Head of caudate nucleus (tissue), 42 donors: Measurements from ENCODE around the gene OR10K2.
"Not testable (repeated sequence)": the region's sequence is repeated elsewhere in the genome, so short reads cannot be mapped to it uniquely, and the experiment has no call there.

Experiments
- DNase-seq, 42 donors: peaks; one replicate each; pipeline versions ENCODE4 v3.0.0 to v3.0.0-alpha.2; 2020 to 2021; ENCODE audit warnings: mixed read lengths in 7 of 42
- intact Hi-C: fragments of 100-400 bp; cut with DNase I; formaldehyde crosslinking; loops from one replicate; pipeline ENCODE4 v1.15.0; 2022

The OR10K2 gene, protein sequence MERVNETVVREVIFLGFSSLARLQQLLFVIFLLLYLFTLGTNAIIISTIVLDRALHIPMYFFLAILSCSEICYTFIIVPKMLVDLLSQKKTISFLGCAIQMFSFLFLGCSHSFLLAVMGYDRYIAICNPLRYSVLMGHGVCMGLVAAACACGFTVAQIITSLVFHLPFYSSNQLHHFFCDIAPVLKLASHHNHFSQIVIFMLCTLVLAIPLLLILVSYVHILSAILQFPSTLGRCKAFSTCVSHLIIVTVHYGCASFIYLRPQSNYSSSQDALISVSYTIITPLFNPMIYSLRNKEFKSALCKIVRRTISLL

GRCh38 chr1:158426137-158426536, at the start of gene OR10K2:
Gene OR10K2 (minus strand): TSS chr1:158426237. CDS start chr1:158420866, 5,371 bp downstream.
- intact Hi-C loops = no loop called here
- no peak for DNase-seq

GRCh38 chr1:158471920-158472319, 45.9 kb upstream of the OR10K2 start, which contains the start of gene OR10R2:
Gene OR10R2 (plus strand): TSS chr1:158472220. CDS start chr1:158472326, 106 bp downstream.
- no peak for DNase-seq
- intact Hi-C loops = no loop called here

DNA sequence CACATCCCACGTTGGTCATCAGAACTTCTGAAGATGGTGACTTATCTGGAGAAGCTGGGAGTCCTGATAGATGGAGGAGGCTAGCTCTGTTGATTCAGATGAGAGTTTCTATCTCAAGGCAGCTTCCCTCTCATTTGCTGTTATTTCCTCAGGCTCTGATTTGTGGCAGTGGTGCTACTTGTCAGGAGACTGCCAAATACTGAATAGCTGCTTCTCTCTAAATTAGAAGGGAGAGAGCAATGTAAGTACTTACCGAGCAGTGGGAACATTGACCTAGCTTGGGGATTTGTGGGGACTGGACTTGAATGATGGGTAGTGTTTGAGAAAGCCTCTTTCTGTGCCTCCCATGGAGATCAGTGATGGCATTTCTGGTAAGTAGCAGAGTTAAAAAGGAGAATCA, 35.5 kb upstream of the OR10K2 start, which contains the start of gene OR10K1:
TSS of gene OR10K1 (plus strand) at position 301 of the 400 bp plus-strand sequence. CDS start 3,728 bp downstream, outside the sequence.
- intact Hi-C loops = no loop called here
- no peak for DNase-seq

- intact Hi-C loops = no loop called here
- DNase-seq = no peak
Measured at GRCh38 chr1:158458263-158458662, 32.2 kb upstream of the OR10K2 start.

DNA sequence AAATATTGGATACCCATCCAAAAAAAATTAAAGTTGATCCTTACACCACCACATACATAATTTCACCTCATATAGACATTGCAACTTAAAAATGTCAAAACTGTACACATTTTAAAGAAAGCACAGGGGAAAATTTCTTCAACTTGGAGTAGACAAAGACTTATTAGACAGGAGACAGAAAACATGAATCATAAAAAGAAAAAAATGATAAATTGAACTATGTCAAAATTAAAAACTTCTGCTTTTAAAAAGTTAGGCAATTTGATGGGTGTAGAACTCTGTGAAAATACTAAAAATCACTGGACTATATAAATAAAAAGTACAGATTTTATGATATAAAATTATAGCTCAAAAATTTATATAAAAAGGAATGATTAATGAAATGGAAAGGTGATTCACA, 31.2 kb upstream of the OR10K2 start:
- intact Hi-C loops = no loop called here

GRCh38 chr1:158454537-158454936, 28.5 kb upstream of the OR10K2 start:
- no peak for DNase-seq
- intact Hi-C loops = no loop called here

More for the DNA sequence above, 31.2 kb upstream of the OR10K2 start:
- DNase-seq = no peak

DNA sequence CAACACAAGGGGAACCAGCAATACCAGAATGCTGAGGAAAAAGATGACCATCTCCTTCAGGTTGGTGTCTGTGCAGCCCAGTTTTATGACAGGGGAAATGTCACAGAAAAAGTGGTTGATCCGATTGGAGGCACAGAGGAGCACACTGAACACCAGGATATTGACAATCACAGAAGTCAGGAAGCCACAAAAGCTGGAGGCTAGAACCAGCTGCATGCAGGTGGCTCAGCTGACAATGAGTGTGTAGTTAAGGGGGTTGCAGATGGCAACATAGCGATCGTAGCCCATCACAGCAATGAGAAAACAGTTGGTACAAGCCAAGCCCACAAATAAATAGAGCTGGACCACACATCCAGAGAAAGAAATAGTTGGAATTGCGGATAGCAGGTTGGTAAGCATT, 19.3 kb upstream of the OR10K2 start:
- intact Hi-C loops = no loop called here
- DNase-seq = no peak

- DNase-seq = no peak
- intact Hi-C loops = no loop called here
Measured at GRCh38 chr1:158434741-158435140, 8.7 kb upstream of the OR10K2 start.

DNA sequence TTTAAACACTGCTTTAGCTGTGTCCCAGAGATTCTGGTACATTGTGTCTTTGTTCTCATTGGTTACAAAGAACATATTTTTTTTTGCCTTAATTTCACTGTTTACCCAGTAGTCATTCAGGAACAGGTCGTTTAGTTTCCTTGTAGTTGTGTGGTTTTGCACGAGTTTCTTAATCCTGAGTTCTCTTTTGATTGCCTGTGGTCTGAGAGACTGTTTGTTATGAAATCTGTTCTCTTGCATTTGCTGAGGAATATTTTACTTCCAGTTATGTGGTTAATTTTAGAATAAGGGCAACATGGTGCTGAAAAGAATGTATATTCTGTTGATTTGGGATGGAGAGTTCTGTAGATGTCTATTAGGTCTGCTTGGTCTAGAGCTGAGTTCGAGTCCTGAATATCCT, 4.1 kb upstream of the OR10K2 start:
- DNase-seq, intact Hi-C loops: not testable (repeated sequence)

DNA sequence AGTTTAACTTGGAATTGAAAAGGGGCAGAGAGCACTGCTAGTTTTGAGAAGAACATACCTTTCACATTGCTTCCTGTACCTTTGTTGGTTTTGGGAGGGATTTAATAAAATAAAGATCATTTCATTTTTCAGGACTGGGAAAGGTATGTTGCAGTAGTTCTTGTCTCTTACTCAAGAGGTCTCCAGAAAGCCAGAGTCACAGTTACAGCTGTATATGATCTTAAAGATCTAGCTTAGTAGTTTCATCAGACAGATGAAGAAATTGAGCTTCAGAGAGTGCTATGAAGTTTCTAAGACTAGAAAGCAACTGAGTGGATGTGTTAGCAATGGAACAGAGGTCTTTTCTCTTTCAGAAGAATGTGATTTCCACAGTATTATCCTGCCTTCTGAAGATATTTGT, 1.0 kb downstream of the OR10K2 start:
- intact Hi-C loops = no loop called here
- DNase-seq = no peak

GRCh38 chr1:158422212-158422611, 3.8 kb downstream of the OR10K2 start:
- intact Hi-C loops = no loop called here
- DNase-seq = no peak

DNA sequence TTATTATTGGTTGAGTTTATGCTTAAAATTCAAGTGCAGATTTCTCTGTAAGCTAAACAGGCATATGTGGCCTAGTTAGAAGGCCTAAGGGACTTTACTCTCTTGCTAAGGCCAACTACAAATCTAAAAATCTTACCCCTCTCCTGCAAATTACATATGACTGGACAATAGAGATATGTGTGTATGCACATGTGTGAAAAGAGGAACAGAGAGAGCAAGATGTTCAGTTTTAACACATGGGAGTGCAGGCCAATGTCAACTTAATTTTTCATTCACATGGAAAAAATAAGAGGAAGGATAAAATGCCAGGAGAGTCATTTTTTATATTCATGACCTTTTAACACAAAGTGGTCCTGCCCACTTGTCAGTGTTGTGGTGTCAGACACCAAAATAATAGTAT, 8.5 kb downstream of the OR10K2 start:
- intact Hi-C loops = no loop called here
- no peak for DNase-seq

DNA sequence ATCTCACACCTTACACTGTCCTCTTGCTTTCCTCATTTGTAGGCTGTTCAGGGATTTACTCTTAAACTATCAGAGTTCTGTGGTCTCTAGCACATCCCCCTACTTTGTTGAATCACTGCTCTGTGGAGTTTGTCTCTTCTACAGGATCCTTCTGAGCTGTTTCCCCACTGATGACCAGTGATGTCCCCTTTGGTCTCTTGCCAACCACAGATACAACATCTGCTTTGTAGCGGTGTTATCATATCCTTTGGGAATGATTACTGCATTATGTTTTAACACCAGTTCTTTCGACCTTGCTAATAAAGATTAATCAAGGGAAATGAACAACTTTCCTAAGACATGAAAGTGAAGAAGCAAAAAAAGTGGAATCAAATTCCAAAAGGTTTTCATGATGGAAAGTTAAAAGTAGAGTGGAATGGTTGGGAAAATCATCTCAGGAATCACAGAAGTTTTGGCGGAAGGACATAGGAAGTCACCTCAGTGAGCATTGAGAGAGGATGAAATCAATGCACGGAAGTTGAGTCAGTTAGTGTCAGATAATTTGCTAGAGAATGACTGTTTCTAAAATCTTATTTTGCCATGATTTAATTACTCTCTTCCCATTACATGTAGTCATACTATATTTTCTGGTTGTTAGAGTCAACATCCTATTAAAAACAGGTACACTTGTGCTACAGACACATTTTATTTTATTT, 11.2 kb downstream of the OR10K2 start:
- intact Hi-C loops = no loop called here

DNA sequence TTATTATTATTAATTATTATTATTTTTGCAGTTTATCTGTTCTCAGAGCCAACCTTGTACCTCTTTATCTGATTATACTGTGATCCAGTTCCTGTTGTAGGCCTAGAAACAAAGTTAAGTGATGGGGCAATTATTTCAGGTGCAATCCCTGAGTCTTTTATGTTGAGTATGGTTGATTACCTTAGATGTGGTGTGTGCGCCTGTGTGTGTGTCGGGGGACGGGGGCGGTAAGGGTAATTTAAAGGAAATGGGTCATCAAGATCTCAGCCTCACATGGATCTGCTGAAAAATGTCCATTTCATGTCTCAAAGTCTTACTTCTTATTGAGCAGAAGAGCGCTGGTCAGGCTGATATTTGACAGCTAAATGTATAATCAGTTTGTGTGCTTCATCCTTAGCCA, 18.9 kb downstream of the OR10K2 start:
- DNase-seq = no peak
- intact Hi-C loops = no loop called here

More for the DNA sequence above, 11.2 kb downstream of the OR10K2 start:
- DNase-seq = no peak

- DNase-seq = no peak
- intact Hi-C loops = no loop called here
Measured at GRCh38 chr1:158400871-158401270, 25.2 kb downstream of the OR10K2 start.

- intact Hi-C loops = no loop called here
- no peak for DNase-seq
Measured at GRCh38 chr1:158398818-158399514, 27.1 kb downstream of the OR10K2 start, which contains the start of gene OR10T2. Gene OR10T2 (minus strand): TSS chr1:158399466. CDS start chr1:158399466, 0 bp downstream.

- DNase-seq = no peak
- intact Hi-C loops = no loop called here
Measured at GRCh38 chr1:158396646-158397045, 29.4 kb downstream of the OR10K2 start.

GRCh38 chr1:158393476-158393875, 32.6 kb downstream of the OR10K2 start:
- intact Hi-C loops = no loop called here

GRCh38 chr1:158391099-158391498, 34.9 kb downstream of the OR10K2 start:
- no peak for DNase-seq
- intact Hi-C loops = no loop called here

More at GRCh38 chr1:158393476-158393875, 32.6 kb downstream of the OR10K2 start:
- DNase-seq = no peak

GRCh38 chr1:158390331-158390730, 35.7 kb downstream of the OR10K2 start:
- intact Hi-C loops = no loop called here
- DNase-seq = no peak
